ENCODE measurements around the gene BRD4. TPM values are rescaled to one million over a fixed set of nuclear protein-coding genes. Genes with fewer than 3 reads are reported as not detected.

Gene BRD4
- total and polyA plus RNA-seq, 2 of the 13 experiments (the other 11 are each of a cell fraction or from before 2014, with no cell fraction given): 10.5 to 11.4 TPM

GRCh38 chr19:15300533-15301197, 31.7 kb downstream of the BRD4 start:
- Histone ChIP-seq H3K9ac (ENCODE audit: insufficient read depth, low read depth, low read length) (no peak overlapping the region; the same call in 1 of the 2 replicates), H3K4me1 (ENCODE audit: insufficient read depth, low read length) (peaks cover 100% of the 10 kb centered on the region), H3K4me2 (ENCODE audit: low read depth, low read length) (no peak overlapping the region), H2AFZ (ENCODE audit: low read length) (no peak overlapping the region), H3K27ac (ENCODE audit: extremely low read length, insufficient read depth, low read length) (peak overlapping the region; percentile 97), H3K4me3 (replicated peaks in 1 of 3; ENCODE audit: insufficient read depth in 1 of 3, low read depth in 2 of 3, low read length in 3 of 3) (no peak overlapping the region), H3K9me3 (ENCODE audit: low read length) (no peaks in the 10 kb centered on the region), H4K20me1 (ENCODE audit: insufficient read depth, low read length) (peaks cover 27% of the 10 kb centered on the region), H3K27me3 (ENCODE audit: control insufficient read depth in 1 of 2, insufficient read depth in 2 of 2, low read length in 2 of 2) (no peaks in the 10 kb centered on the region), H3K79me2 (ENCODE audit: insufficient read depth, low read length) (peaks cover 76% of the 10 kb centered on the region), H3K36me3 (replicated peaks in 1 of 2; ENCODE audit: control insufficient read depth in 1 of 2, insufficient read depth in 2 of 2, low read length in 2 of 2) (no peaks in the 10 kb centered on the region)
- FAIRE-seq (no peak), DNase-seq (ENCODE audit: low spot score) (no peak), ATAC-seq (no peak)
- intact Hi-C loops (cut with micrococcal nuclease; ENCODE audit: unreplicated experiment): no loop called here
- WGBS (ENCODE audit: low lambda C conversion rate): 85% methylated on average over 6 of the region's 6 CpGs
- CTCF ChIA-PET (ENCODE audit: low intra/inter-chr PET ratio, low total read pairs): no interaction called here
- POLR2A ChIA-PET: no interaction called here
- TF ChIP-seq ATF4 (CRISPR knock-in tag; IDR thresholded peaks at IDR 0.05) (peak in 1 of 2 experiments; percentile 96; a peak in 2 of 4 replicates), ZNF775 (CRISPR knock-in tag; IDR thresholded peaks at IDR 0.05; ENCODE audit: borderline replicate concordance) (no peak), ZNF720 (CRISPR knock-in tag; IDR thresholded peaks at IDR 0.05) (no peak), GATAD2A (CRISPR knock-in tag; IDR thresholded peaks at IDR 0.05) (peak; percentile 66), TCF12 (IDR thresholded peaks at IDR 0.05) (no peak), TCF12 (CRISPR knock-in tag; IDR thresholded peaks at IDR 0.05) (no peak), ATF5 (CRISPR knock-in tag; IDR thresholded peaks at IDR 0.05; ENCODE audit: low read depth) (no peak), ZNF7 (CRISPR knock-in tag; IDR thresholded peaks at IDR 0.05) (peak; percentile 57; the same call in 1 of the 2 replicates), CEBPB (IDR thresholded peaks at IDR 0.05; ENCODE audit: borderline replicate concordance, low read depth, low read length) (peak; percentile 55; the same call in 1 of the 2 replicates), E2F5 (CRISPR knock-in tag; conservative IDR thresholded peaks at IDR 0.05) (no peak), FOSL2 (CRISPR knock-in tag; IDR thresholded peaks at IDR 0.05) (peak; percentile 35; the same call in 1 of the 2 replicates), CEBPG (CRISPR knock-in tag; IDR thresholded peaks at IDR 0.05) (peak; percentile 73), MED1 (CRISPR knock-in tag; IDR thresholded peaks at IDR 0.05) (0 out of 2 replicates have a peak, but pooled peaks have one; percentile 21)
- no TSS peak for BruUV-seq (replicated peaks)
- in situ Hi-C loops (cut with HindIII; ENCODE audit: extremely low pct_ligation_motif_present, low pct_unique_long_range_greater_than_20kb): no loop called here
